OCI-LY3 (cell line): ENCODE measurements around the gene XPO6.

Experiments used
- CTCF ChIP-seq: fragments of 200-600, 300-600 bp; sonication (generic); IDR thresholded peaks from 2 replicates; pipeline ENCODE4 v1.5.1; 2014; ENCODE audit warnings: antibody characterized with exemption, low read length, low read depth
- EZH2phosphoT487 ChIP-seq: fragments of 200-600 bp; shearing (Covaris generic); IDR thresholded peaks from 2 replicates; pipeline ENCODE4 v1.6.1; 2018; ENCODE audit warnings: antibody characterized with exemption, mixed run types, low read depth

- TF ChIP-seq CTCF (no peak), EZH2phosphoT487 (no peak)
Measured at GRCh38 chr16:28257256-28257655, 45.5 kb upstream of the XPO6 start.
